ENCODE data around the gene OLAH.
A peak's percentile ranks its signal among the peaks of the same experiment; 100 is the strongest.

Gene OLAH

DNA sequence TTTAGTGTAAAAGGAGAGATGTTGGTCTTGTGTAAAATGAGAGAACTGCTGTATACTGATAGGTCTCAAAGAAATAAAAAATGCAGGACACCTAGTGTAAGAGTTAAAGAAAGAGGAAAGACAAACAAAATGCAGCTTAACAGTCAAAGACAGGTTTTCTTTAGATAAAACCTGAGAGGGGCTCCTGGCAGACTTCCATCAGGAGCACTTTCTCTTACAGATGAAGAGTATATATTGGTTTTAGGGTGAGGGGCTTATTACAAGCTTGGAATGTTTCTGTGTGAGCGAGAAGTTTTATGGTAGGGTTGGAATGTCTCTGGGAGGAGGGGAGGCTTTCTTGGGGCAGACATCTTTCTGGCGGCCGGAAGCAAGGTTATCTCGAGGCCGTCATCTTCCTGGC lies 28.6 kb downstream of the OLAH start:
- TF ChIP-seq, protein P1, sequence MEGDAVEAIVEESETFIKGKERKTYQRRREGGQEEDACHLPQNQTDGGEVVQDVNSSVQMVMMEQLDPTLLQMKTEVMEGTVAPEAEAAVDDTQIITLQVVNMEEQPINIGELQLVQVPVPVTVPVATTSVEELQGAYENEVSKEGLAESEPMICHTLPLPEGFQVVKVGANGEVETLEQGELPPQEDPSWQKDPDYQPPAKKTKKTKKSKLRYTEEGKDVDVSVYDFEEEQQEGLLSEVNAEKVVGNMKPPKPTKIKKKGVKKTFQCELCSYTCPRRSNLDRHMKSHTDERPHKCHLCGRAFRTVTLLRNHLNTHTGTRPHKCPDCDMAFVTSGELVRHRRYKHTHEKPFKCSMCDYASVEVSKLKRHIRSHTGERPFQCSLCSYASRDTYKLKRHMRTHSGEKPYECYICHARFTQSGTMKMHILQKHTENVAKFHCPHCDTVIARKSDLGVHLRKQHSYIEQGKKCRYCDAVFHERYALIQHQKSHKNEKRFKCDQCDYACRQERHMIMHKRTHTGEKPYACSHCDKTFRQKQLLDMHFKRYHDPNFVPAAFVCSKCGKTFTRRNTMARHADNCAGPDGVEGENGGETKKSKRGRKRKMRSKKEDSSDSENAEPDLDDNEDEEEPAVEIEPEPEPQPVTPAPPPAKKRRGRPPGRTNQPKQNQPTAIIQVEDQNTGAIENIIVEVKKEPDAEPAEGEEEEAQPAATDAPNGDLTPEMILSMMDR (IDR thresholded peaks at IDR 0.05; ENCODE audit: extremely low read depth, missing control alignments): no peak
- DNase-seq (ENCODE audit: low spot score): no peak

DNA sequence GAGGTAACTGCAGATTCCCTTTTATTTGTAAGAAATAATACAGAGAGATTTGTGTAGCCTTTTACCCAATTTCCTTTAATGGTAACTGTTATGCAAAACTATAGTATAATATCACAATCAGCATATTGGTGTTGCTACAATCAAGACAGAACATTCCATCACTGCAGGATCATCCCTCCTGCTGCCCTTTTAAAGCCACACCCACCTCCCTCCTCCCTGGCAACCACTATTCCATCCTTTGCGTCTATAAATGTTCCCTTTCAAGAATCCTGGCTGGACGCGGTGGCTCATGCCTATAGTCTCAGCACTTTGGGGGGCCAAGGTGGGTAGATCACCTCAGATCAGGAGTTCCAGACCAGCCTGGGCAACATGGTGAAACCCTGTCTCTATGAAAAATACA lies 31.7 kb downstream of the OLAH start:
- DNase-seq (ENCODE audit: low spot score): no peak
- TF ChIP-seq, protein P1 (IDR thresholded peaks at IDR 0.05; ENCODE audit: extremely low read depth, missing control alignments): no peak

DNA sequence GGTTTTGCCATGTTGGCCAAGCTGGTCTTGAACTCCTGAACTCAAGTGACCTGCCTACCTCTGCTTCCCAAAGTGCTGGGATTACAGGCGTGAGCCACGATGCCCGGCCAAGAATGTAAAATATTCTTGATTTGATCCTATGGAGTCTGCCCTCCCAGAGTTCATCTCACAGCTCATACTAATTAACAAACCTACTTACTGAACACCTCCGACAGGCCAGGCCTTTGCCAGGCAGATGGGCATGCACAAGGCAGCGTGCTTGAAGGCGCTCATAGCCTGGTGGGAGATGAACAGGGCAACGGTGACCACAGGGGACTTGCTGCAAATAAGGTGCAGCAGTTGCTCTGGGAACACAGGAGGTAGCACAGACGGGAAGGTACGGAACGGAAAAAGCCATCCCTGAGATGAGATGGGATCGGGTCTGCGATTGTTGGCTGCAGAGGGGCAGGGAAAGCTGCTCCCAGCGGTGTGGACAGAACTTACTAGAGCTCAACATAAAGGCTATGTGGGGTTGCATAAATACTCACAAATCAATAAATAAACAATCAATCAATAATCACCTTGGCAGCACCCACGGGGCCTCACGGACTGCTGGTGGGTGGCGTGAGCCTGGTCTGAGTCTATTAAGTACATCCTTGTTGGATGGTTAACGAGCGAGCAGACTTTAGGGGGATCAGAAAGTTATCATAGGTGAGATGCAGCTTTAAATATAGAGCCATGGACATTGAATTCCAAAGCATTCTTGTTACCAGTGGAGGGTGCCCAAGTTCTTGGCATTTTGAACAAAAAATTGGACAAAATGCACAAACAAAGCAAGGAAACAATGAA lies 40.1 kb downstream of the OLAH start:
- TF ChIP-seq, protein P1 (IDR thresholded peaks at IDR 0.05; ENCODE audit: extremely low read depth, missing control alignments): no peak
- no peak for DNase-seq (ENCODE audit: low spot score)

DNA sequence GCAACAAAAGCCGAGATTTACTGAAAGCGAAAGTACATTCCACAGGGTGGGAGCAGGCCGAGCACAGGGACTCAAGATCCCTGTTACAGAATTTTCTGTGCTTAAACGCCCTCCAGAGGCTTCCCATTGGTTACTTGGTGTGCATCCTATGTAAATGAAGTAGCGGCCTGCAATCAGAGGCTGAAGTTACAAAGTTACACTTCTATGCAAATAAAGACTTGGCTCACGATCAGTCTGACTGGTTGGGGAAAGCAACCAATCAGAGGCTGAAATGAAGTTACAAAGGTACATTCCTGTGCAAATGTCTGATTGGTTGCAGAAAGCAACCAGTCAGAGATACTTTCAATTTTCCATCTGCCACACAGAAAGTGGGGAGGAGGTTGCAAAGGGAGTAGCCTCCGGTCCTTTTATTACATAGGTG lies 40.8 kb downstream of the OLAH start:
- DNase-seq (ENCODE audit: low spot score): no peak
- TF ChIP-seq, protein P1 (IDR thresholded peaks at IDR 0.05; ENCODE audit: extremely low read depth, missing control alignments): no peak

DNA sequence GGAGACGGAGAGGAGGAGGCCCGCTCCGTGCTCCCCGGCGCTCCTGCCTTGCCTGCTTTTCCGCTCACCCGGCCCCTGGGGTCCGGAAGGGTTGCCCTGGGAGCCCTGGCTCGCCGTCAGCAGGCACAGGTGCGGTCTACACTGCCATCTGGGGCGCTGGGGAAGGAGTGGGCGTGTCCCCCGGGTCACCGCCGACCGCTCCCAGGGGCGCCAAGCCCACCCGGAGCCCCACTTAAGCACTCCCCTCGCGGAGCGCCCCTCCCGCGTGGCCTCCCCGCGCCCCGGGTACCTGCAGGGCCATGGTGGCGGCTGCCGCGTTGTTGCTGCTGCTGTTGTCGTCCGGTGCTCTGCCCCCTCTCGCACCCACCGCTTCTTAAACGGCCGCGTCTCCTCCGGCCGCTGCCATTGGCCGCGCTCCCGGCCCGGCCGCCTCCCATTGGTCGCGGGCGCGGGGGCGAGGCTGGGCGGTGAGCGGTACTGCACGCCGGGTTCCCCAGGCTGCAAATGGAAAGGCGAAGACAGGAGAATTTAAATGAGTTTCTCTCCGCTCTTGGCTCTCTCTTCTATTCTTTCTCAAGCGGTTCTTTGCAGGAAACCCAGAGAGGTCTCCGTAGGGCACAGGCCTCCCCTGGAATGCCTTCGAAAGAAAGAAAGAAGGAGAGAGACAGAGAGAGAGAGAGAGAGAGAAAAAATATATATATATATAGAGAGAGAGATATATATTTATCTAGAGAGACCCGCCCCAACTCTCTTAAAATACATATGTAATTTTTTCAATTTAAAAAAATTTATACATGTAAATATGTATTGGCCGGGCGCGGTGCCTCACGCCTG lies 44.9 kb downstream of the OLAH start, which contains the start of gene ACBD7:
TSS of gene ACBD7 (minus strand) at position 349 of the 834 bp plus-strand sequence. CDS start at position 301, 48 bp downstream.
- TF ChIP-seq, protein P1 (IDR thresholded peaks at IDR 0.05; ENCODE audit: extremely low read depth, missing control alignments): no peak
- DNase-seq (ENCODE audit: low spot score): peak; percentile 91

DNA sequence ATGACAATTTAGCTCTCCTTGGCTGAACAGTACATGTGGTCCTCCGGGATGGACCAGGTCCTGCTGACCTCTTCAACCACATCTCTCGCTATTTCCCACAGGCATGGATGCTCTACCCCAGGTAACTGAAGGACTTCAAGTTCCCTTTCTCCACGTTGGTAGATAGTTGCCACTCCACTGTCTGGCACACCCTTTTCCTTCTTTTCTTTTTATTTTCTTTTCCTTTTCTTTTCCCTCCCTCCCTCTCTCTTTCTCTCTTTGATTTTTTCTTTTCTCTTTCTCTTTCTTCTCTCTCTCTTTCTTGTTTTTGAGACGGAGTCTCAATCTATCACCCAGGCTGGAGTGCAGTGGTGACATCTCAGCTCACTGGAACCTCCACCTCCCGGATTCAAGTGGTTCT lies 47.7 kb downstream of the OLAH start:
- no peak for DNase-seq (ENCODE audit: low spot score)
- TF ChIP-seq, protein P1 (IDR thresholded peaks at IDR 0.05; ENCODE audit: extremely low read depth, missing control alignments): no peak

Data from GM20000 (cell line).